ENCODE results near the gene DNAJB8. TPM values are rescaled to one million over a fixed set of nuclear protein-coding genes. Genes with fewer than 3 reads are reported as not detected.

Gene DNAJB8
- total and polyA plus RNA-seq, 9 of the 15 experiments (the other 6 are each of a cell fraction or from before 2014, with no cell fraction given), result not detected

GRCh38 chr3:128415773-128416577 is 50.7 kb downstream of the DNAJB8 start (continued):
- TF ChIP-seq TAF9B (IDR thresholded peaks at IDR 0.05; ENCODE audit: partially characterized antibody) (peak; percentile 90), KDM2B (CRISPR knock-in tag; IDR thresholded peaks at IDR 0.05) (no peak), ZNF12 (CRISPR knock-in tag; IDR thresholded peaks at IDR 0.05) (no peak), NFRKB (IDR thresholded peaks at IDR 0.05; ENCODE audit: low read depth) (peak; percentile 96), RFX5 (IDR thresholded peaks at IDR 0.05; ENCODE audit: low read depth, low read length) (no peak), ARID3B (CRISPR knock-in tag; IDR thresholded peaks at IDR 0.05; ENCODE audit: borderline replicate concordance) (0 out of 2 replicates have a peak, but pooled peaks have one; percentile 50), ZNF277 (CRISPR knock-in tag; IDR thresholded peaks at IDR 0.05; ENCODE audit: borderline replicate concordance) (no peak), CBFB (CRISPR knock-in tag; IDR thresholded peaks at IDR 0.05) (peak; percentile 59; the same call in 1 of the 2 replicates), TSHZ1 (CRISPR knock-in tag; IDR thresholded peaks at IDR 0.05) (peak; percentile 49; the same call in 1 of the 2 replicates), ETV5 (CRISPR knock-in tag; IDR thresholded peaks at IDR 0.05; ENCODE audit: low read depth) (peak; percentile 98), ZNF384 (IDR thresholded peaks at IDR 0.05; ENCODE audit: low read depth, low read length) (no peak), SMC3 (conservative IDR thresholded peaks at IDR 0.05; ENCODE audit: insufficient read depth, low read depth, low read length) (no peak), BDP1 (IDR thresholded peaks at IDR 0.05; ENCODE audit: insufficient read depth, insufficient read length) (no peak), DMBX1 (CRISPR knock-in tag; IDR thresholded peaks at IDR 0.05; ENCODE audit: borderline replicate concordance) (peak; percentile 90; the same call in 1 of the 2 replicates), CHCHD3 (CRISPR knock-in tag; IDR thresholded peaks at IDR 0.05) (no peak), ZNF408 (CRISPR knock-in tag; IDR thresholded peaks at IDR 0.05; ENCODE audit: low read depth) (no peak), STAG1 (CRISPR knock-in tag; IDR thresholded peaks at IDR 0.05; ENCODE audit: borderline replicate concordance) (no peak), BRD4 (IDR thresholded peaks at IDR 0.05) (no peak; the same call in none of the 2 replicates), C11orf30 (IDR thresholded peaks at IDR 0.05; ENCODE audit: low read depth) (peak; percentile 68)
- TF ChIP-seq, protein P1, sequence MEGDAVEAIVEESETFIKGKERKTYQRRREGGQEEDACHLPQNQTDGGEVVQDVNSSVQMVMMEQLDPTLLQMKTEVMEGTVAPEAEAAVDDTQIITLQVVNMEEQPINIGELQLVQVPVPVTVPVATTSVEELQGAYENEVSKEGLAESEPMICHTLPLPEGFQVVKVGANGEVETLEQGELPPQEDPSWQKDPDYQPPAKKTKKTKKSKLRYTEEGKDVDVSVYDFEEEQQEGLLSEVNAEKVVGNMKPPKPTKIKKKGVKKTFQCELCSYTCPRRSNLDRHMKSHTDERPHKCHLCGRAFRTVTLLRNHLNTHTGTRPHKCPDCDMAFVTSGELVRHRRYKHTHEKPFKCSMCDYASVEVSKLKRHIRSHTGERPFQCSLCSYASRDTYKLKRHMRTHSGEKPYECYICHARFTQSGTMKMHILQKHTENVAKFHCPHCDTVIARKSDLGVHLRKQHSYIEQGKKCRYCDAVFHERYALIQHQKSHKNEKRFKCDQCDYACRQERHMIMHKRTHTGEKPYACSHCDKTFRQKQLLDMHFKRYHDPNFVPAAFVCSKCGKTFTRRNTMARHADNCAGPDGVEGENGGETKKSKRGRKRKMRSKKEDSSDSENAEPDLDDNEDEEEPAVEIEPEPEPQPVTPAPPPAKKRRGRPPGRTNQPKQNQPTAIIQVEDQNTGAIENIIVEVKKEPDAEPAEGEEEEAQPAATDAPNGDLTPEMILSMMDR (IDR thresholded peaks at IDR 0.05 in 2 of 3, conservative IDR thresholded peaks at IDR 0.05 in 1 of 3; ENCODE audit: insufficient read depth in 2 of 3, low read depth in 1 of 3, low read length in 3 of 3), result 0 out of 6 replicates have a peak, but pooled peaks of 1 of the 3 experiments have one; percentile 1

Measured in K562 (cell line).